Left lung (tissue), 10 donors: ENCODE results near the gene LSM8. TPM values are rescaled to one million over a fixed set of nuclear protein-coding genes. Genes with fewer than 3 reads are reported as not detected.

ENCODE experiments used
- ATAC-seq: fragments of 200-7000 bp; cut with Tn5 transposase; one replicate; pipeline ENCODE4 v1.9.1; 2020; ENCODE audit warnings: moderate library complexity
- DNase-seq, 4 donors: peaks; one replicate each; pipeline ENCODE4 v3.0.0-alpha.2; 2013 to 2020
- H3K27ac ChIP-seq, 2 donors: fragments of 200-600 bp; sonication (generic) in 1 of 2; one replicate each; pipeline versions ENCODE4 v1.5.0 to v1.8.0; 2020 to 2021
- H3K27me3 ChIP-seq, 2 donors: fragments of 200-600 bp; sonication (generic) in 1 of 2; one replicate each; pipeline versions ENCODE4 v1.5.0 to v1.8.0; 2020 to 2021
- H3K36me3 ChIP-seq, 2 donors: fragments of 200-600 bp; sonication (generic) in 1 of 2; one replicate each; pipeline versions ENCODE4 v1.5.0 to v1.8.0; 2020 to 2021
- H3K4me1 ChIP-seq, 2 donors: fragments of 200-600 bp; one replicate each; pipeline ENCODE4 v1.8.0; 2021
- H3K4me3 ChIP-seq, 2 donors: fragments of 200-600 bp; sonication (generic) in 1 of 2; one replicate each; pipeline versions ENCODE4 v1.5.0 to v1.8.0; 2020 to 2021; ENCODE audit warnings: mild to moderate bottlenecking in 1 of 2
- H3K9me3 ChIP-seq, 2 donors: fragments of 200-600 bp; sonication (generic) in 1 of 2; one replicate each; pipeline versions ENCODE4 v1.5.0 to v1.8.0; 2020 to 2021
- intact Hi-C, 2 donors: fragments of 100-400 bp; cut with DNase I; formaldehyde crosslinking; loops; one replicate each; pipeline versions ENCODE4 v1.11.2 to v1.14.2; 2022
- polyA plus RNA-seq, 6 donors: library from polyadenylated mRNA; unstranded; fragments of 120-200 nt; gene quantifications; one replicate each; pipeline ENCODE4 v1.2.1, GENCODE V29; 2013; ENCODE audit not compliant: insufficient read length in 6 of 6
- total RNA-seq, 2 donors: library from RNA; stranded (reverse); fragmentation: NEBNext Ultra II Directional; extraction: Animal tissue kit (Norgen Biotek cat#: 25700); gene quantifications; one replicate each; pipeline ENCODE4 v1.2.1, GENCODE V29; 2021
- TF ChIP-seq, protein P1 (sequence below), 2 donors: fragments of 200-600 bp; sonication (generic) in 1 of 2; IDR thresholded peaks; one replicate each; pipeline versions ENCODE4 v1.5.0 to v1.8.0; 2021; ENCODE audit warnings: antibody characterized with exemption in 2 of 2
- donor health status: DM: no; HTN: yes; CAD: no.
- donor health status: DM: no; HTN: no; CAD: no.

The LSM8 gene
- total and polyA plus RNA-seq, 8 donors: 27.8 to 70.6 (median 65.8) TPM

DNA sequence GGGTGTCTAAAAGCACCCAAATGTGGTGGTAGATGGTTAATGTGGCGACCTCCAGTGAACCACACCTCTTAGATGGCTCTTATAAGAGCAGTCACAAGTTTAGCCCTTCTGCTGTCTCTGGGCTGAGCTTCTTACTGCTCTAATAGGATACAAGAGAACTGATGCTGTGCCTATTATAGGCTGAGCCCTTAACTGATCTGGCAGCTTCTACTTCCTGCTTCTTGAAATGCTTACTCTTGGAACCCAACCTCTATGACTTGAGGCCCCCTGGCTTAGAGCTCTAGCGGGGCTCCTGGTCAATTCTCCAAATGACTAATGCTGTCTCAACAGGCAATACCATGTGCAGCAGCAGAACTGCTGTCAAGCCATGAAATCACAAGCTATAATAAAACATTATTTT, 35.0 kb upstream of the LSM8 start:
- intact Hi-C loops: no loop called here
- Histone ChIP-seq H3K9me3 (no peaks in the 10 kb centered on the region), H3K4me1 (no peaks in the 10 kb centered on the region), H3K36me3 (no peaks in the 10 kb centered on the region), H3K27ac (no peak overlapping the region), H3K27me3 (no peaks in the 10 kb centered on the region), H3K4me3 (no peak overlapping the region)
- TF ChIP-seq, protein P1, sequence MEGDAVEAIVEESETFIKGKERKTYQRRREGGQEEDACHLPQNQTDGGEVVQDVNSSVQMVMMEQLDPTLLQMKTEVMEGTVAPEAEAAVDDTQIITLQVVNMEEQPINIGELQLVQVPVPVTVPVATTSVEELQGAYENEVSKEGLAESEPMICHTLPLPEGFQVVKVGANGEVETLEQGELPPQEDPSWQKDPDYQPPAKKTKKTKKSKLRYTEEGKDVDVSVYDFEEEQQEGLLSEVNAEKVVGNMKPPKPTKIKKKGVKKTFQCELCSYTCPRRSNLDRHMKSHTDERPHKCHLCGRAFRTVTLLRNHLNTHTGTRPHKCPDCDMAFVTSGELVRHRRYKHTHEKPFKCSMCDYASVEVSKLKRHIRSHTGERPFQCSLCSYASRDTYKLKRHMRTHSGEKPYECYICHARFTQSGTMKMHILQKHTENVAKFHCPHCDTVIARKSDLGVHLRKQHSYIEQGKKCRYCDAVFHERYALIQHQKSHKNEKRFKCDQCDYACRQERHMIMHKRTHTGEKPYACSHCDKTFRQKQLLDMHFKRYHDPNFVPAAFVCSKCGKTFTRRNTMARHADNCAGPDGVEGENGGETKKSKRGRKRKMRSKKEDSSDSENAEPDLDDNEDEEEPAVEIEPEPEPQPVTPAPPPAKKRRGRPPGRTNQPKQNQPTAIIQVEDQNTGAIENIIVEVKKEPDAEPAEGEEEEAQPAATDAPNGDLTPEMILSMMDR (IDR thresholded peaks at IDR 0.05): no peak
- ATAC-seq (no peak), DNase-seq (no peak)

DNA sequence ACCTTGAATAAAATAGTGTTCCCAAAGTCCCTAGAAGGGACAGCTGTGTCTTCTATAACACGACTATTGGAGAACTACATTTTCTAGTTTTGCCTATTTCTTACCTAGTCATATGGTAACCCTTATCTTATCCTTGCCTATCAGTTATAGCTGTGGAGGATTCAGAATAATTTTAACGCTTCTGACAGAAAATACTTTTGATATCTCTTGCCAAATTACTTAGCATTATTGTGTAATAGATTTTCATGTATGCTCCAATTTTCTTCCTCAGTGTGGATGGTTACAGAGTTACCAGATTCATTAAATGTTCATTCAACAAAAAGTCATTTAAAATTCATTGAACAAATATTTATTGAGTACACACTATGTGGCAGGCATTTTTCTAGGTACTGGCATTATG, 34.6 kb upstream of the LSM8 start:
- DNase-seq (no peak), ATAC-seq (no peak)
- intact Hi-C loops: no loop called here
- H3K9me3 ChIP-seq: no peaks in the 10 kb centered on the region
- H3K4me1 ChIP-seq: no peaks in the 10 kb centered on the region
- H3K27me3 ChIP-seq: no peaks in the 10 kb centered on the region
- no peak overlapping the region for H3K27ac ChIP-seq
- no peaks in the 10 kb centered on the region for H3K36me3 ChIP-seq
- no peak overlapping the region for H3K4me3 ChIP-seq
- TF ChIP-seq, protein P1 (IDR thresholded peaks at IDR 0.05): no peak

GRCh38 chr7:118151671-118152070, 32.3 kb upstream of the LSM8 start:
- no peaks in the 10 kb centered on the region for H3K27me3 ChIP-seq
- DNase-seq (no peak), ATAC-seq (no peak)
- no peaks in the 10 kb centered on the region for H3K4me1 ChIP-seq
- no peaks in the 10 kb centered on the region for H3K36me3 ChIP-seq
- intact Hi-C loops: no loop called here
- H3K4me3 ChIP-seq: no peak overlapping the region
- TF ChIP-seq, protein P1 (IDR thresholded peaks at IDR 0.05): no peak
- no peaks in the 10 kb centered on the region for H3K9me3 ChIP-seq
- H3K27ac ChIP-seq: no peak overlapping the region

DNA sequence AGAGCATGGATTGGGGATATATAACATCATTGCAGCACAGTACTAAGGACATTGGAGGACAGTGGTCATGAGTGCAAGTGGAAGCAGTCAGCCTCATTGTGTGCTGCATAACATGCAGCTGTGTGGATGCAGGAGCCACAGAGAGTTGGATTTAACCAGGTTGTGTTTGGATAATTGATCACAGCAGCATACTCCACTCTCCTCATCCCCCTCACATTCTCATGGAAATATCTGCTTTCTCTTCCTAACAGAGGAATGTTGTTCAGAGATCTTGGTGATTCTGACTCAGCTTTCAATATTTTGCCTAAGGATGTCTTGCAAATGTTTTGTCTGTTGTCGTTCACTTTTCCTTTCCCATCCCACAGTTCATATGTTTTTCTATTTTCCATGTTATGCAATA, 31.8 kb upstream of the LSM8 start:
- Histone ChIP-seq H3K27ac (no peak overlapping the region), H3K4me3 (no peak overlapping the region), H3K9me3 (no peaks in the 10 kb centered on the region), H3K4me1 (no peaks in the 10 kb centered on the region), H3K27me3 (no peaks in the 10 kb centered on the region), H3K36me3 (no peaks in the 10 kb centered on the region)
- DNase-seq (no peak), ATAC-seq (no peak)
- intact Hi-C loops: no loop called here
- TF ChIP-seq, protein P1 (IDR thresholded peaks at IDR 0.05): no peak

GRCh38 chr7:118152654-118153053, 31.3 kb upstream of the LSM8 start:
- ATAC-seq (no peak), DNase-seq (no peak)
- H3K27me3 ChIP-seq: no peaks in the 10 kb centered on the region
- H3K36me3 ChIP-seq: no peaks in the 10 kb centered on the region
- TF ChIP-seq, protein P1 (IDR thresholded peaks at IDR 0.05): no peak
- H3K4me1 ChIP-seq: no peaks in the 10 kb centered on the region
- H3K4me3 ChIP-seq: no peak overlapping the region
- H3K27ac ChIP-seq: no peak overlapping the region
- H3K9me3 ChIP-seq: no peaks in the 10 kb centered on the region
- intact Hi-C loops: no loop called here
